Measurements from ENCODE around the gene STRA8. TPM values are rescaled to one million over a fixed set of nuclear protein-coding genes. Genes with fewer than 3 reads are reported as not detected.
"Not testable (repeated sequence)": the region's sequence is repeated elsewhere in the genome, so short reads cannot be mapped to it uniquely, and the experiment has no call there.

STRA8 gene
- polyA plus RNA-seq, 5 donors = 0.11 to 0.42 (median 0.21) TPM

- DNase-seq = peak in 1 of 2 donors; percentile 40
These were observed 28.8 kb upstream of the STRA8 start for GRCh38 chr7:135204876-135205275.

DNA sequence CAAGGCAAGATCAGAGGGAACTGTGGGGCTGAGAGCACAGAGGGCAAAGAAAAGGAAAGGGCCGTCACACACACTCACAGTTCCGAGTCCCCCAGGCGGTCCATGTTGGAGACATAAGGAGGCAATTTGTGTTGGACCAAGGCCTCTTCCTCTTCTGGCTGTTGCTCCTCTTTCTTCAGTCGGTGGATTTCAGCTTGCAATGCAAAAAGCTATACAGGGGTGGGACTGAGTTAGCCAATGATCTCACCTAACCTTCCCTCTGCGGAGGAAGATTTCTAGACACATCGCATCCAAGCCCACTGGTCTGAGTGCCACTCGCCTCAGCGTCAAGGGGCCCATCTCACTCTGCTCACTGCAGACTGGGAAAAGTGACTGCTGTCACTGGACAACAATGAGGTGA, 27.8 kb upstream of the STRA8 start:
- no peak for DNase-seq

- no peak for DNase-seq
These were observed 26.7 kb upstream of the STRA8 start for GRCh38 chr7:135206941-135207391.

DNA sequence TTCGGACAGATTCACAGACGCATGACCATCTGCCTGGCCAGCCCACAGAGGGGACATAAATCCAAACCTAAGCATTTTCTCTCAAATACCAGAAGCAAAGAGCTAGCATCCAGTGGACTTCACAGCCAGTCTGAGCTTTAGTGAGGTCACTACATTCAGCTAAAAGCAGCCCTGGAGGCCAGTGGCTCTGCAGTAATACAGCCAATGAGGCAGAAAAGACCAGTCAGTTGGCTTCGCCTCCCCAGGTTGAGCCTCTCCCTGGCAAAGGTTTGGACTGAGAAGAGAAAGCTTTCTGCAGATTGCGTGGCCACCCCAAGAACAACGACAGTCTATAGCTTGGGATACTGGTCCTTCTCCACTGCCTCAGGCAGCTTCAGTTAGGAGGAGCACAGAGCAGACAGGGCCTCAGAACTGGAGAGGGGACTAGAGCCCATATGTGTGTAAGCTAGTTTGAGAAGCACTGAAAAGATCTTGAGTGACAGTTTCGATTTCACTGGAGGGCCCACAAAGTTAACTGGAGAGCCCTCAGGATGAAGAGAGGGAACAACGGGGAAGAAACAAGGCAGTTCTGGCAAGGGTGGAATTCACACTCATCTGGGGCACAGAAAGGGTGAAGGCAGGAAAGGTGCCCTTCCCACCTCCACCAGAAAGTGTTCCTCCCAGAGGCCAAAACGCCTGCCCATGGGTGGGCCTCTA, 26.1 kb upstream of the STRA8 start:
- DNase-seq = peak in 1 of 2 donors; percentile 24

DNA sequence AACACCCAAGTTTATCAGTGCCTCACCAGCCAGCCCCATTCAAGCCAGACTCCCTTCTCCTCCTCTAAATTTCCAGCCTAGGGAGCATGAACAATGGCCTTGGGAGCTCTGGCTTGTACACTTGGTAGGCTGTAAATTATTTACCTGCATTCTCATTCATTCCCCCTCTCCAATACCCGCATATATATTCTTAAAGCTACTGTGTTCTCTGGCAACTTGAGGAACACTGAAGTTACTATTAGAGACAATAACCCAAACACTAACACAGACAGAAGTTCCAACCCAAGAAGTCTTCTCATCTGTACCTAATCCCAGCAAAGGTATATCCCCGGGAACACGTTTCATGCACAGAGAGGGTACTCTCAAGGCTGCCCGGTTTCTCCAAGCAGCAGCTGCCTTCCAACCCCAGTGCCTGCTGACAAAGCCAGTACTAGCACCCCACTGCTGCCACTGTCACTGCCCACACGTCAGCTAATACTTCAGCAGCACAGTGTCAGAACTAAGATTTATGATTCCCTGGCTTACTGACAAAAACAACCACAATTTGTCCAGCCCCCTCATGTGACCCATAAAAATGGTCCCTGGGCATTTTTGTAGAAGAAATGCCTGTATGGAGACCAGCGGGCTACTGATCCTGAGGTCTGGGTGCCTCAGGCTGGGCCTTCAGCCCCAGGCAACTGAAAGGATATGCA, 25.4 kb upstream of the STRA8 start:
- DNase-seq = no peak

DNA sequence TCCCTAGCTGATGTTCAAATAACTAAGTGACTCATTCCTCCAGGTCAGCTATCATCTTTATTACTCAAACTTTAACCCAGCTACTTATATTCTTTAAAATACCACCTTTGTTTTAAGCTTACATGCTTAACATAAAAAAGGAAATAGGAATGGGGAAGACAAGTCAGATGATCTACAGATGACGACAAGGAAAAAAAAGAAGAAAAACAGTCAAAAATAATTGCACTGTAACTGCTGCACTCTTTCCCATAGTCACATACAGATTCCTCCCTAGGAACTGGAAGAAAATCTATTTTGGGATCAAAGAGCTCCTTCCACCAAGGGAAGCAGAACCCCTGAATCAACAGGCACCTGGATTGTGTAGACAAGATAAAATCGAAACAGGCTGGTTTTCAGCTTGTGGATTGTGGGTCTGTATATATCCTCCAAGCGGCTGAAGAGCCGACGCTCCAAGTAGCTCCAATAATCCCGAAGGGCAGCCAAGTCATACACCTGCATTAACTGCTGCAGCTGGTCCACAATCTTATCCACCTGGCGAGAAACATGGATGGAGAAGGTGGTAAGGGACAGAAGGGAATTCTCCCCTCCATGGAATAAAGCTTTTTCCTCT, 24.3 kb upstream of the STRA8 start:
- no peak for DNase-seq

- DNase-seq = peak in 1 of 2 donors; percentile 46
These were observed 22.8 kb upstream of the STRA8 start for GRCh38 chr7:135210888-135211178.

DNA sequence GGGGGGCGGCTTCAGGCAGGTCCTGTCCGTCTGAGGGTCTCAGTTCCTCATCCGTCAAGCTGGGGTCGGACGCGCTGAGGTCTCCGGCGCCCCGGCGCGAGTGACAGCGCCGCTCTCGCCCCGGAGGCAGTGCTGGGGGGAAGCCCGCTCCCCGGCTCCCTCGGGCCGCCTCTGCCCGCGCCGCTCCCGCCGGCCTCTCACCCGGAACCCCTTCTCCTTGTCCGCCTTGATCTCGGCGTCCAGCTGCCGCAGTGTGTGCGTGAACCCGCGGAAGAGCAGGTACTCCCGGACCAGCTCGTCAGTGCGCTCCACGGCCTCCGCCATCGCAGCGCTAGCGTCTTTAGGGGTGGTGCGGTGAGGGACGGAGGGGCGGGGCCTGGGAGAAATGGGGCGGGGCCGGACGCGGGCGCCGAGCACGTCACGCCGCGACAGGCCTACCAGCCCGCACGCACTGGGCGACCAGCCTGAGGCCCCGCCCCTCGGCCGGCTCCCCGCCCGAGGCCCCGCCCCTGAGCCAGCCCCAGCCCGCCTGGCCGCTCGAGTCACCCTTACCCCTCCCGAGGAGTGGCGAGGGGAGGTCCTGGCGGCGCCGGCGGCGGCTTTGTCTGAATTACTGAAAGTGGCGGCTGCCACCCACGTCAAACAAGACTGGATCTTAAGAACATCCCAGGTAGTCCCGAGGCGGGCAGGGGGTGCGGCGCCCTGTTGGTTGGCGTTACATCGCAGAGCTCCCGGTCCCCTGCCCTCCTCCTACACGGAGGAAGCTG, 22.3 kb upstream of the STRA8 start, which contains the start of gene WDR91:
WDR91 (minus strand) TSS at position 348 of the 767 bp plus-strand sequence; CDS start at position 324, 24 bp downstream.
- peak; percentile 94 to 95 for DNase-seq

- DNase-seq = peak; percentile 36 to 55
These were observed 21.5 kb upstream of the STRA8 start for GRCh38 chr7:135211946-135212685.

GRCh38 chr7:135213831-135214230, 19.8 kb upstream of the STRA8 start:
- DNase-seq = no peak

DNA sequence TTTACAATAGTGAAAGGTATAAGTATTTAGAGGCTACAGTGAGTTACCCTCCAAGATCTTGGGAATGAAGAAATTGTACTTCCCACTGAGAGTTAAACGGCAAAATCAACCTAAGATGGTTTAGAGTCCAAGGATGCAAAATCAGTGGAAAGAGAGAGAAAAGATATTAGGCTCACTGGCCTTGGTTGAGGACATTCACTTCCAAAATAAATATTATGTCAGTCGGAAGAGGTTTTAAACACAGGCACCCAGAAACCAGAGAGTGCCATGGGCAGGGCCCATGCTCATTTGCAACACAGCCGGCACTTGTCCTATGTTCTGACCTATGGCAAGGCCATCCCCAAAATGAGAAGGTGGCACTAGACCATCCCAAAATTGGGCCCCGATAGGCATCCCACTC, 18.5 kb upstream of the STRA8 start:
- no peak for DNase-seq

GRCh38 chr7:135215698-135216097, 17.9 kb upstream of the STRA8 start:
- DNase-seq = no peak

- DNase-seq = no peak
These were observed 15.8 kb upstream of the STRA8 start for GRCh38 chr7:135217645-135218509.

DNA sequence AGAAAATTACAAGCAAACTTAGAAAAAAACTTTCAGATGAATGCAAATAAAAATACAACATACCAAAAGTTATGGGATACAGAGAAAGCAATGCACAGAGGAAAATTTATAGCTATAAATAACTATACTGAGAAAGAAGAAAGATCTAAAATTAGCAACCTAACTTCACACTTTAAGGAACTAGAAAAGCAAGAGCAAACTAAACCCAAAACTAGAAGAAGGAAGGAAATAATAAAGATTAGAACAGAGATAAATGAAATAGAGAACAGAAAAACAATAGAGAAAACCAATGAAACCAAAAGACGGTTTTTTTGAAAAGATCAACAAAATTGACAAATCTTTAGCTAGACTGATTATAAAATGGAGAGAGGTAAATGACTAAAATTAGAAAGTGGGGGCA, 9.6 kb upstream of the STRA8 start:
- DNase-seq = no peak

DNA sequence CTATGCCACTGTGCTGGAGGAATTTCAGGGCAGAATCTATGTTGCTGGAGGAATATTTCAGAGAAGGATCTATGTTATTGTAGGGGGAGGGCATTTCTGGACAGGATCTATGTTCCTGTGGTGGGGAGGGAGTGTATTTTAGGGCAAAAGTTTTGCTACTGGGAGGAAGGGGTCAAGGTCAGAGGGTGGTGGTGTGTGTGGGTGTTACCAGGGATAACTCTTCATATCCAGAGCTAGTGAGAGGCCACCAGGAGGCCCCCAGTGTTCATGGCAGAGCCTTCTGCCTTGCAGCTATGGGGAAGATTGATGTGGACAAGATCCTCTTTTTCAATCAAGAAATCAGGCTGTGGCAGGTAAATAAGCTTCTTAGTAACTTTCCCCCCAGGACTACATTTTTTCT, 2.0 kb upstream of the STRA8 start:
- no peak for DNase-seq

DNA sequence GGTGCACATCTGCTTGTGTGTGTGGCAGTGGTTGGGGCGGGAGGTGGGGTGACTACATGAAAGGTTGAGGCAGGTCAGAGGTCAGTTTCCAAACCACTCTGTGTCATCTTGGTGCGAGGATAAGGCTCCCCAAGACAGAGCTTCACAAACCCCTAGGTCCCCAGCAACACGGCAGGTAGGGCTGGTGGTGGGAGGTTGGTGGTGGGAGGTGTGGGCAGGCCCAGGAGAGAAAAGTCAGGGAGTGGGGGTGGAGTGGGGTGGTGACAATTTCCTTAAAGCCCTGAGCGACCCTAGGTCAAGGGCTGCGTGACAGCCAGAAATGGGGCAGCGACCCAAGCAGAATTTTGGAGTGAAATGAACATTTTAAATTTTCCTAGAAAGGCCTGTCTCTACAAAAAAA, 1.6 kb upstream of the STRA8 start:
- DNase-seq = no peak

- no peak for DNase-seq
These were observed 918 bp upstream of the STRA8 start for GRCh38 chr7:135232720-135233119.

- not testable (repeated sequence) for DNase-seq
These were observed 457 bp downstream of the STRA8 start for GRCh38 chr7:135234095-135234494.

GRCh38 chr7:135234727-135235126, 1.1 kb downstream of the STRA8 start:
- no peak for DNase-seq

DNA sequence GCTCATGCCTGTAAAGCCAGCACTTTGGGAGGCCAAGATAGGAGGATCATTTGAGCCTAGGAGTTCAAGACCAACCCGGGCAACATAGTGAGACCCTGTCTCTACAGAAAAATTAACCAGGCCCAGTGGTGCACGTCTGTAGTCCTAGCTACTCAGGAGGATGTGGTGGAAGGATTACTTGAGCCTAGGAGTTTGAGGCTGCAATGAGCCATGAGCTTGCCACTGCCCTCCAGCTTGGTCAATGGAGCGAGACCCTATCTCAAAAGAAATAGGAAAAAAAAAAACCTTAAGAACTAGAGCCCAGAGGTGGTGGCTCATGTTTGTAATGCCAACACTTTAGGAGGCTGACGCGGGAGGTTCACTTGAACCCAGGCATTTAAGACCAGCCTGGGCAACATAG, 2.2 kb downstream of the STRA8 start:
- no peak for DNase-seq

- no peak for DNase-seq
These were observed 3.1 kb downstream of the STRA8 start for GRCh38 chr7:135236727-135237126.
